CD4-positive, alpha-beta T cell treated with Interleukin-17A for 1 hour (primary cell): ENCODE measurements around the gene JSRP1.

ENCODE experiments used
- DNase-seq: peaks from one replicate; pipeline ENCODE4 v3.0.0-alpha.2; 2020

Gene JSRP1

DNA sequence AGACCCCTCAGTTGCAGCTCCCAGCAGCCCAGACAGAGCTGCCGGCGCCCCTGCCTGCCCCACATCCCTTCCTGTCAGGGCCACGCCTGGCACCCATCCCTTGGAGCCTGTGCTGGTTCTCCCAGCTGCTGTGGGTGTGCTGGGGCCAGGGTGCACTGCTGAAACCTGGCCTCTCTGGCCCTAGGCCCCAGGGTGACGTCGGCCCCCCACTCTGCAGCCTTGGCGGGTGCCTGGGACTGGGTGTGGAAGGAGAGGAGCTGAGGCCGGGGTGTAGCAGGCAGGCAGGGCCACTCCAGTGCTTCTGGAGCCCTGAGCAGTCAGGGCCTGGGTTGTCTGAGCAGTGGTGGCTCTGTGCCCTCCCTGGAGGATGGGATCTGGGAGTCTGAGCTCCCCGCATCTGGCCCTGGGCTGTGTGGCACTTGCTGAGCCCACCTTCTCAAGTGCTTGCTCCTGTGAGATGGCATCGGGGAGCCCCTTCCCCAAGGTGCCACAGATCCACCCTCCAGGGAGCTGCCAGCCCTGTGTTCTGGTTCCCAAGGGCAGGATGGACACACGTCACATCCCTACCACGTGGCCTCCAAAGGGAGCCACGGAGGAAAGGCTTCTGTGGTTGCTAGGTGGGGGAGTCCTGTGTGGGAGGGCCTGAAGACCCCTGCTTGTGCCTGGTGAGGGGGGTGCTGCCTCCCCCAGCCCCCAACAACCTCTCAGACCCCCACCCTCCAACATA lies 25.2 kb downstream of the JSRP1 start:
- DNase-seq, result no peak

GRCh38 chr19:2230033-2230531 lies 26.1 kb downstream of the JSRP1 start:
- no peak for DNase-seq

GRCh38 chr19:2229103-2230032 lies 26.8 kb downstream of the JSRP1 start:
- no peak for DNase-seq

DNA sequence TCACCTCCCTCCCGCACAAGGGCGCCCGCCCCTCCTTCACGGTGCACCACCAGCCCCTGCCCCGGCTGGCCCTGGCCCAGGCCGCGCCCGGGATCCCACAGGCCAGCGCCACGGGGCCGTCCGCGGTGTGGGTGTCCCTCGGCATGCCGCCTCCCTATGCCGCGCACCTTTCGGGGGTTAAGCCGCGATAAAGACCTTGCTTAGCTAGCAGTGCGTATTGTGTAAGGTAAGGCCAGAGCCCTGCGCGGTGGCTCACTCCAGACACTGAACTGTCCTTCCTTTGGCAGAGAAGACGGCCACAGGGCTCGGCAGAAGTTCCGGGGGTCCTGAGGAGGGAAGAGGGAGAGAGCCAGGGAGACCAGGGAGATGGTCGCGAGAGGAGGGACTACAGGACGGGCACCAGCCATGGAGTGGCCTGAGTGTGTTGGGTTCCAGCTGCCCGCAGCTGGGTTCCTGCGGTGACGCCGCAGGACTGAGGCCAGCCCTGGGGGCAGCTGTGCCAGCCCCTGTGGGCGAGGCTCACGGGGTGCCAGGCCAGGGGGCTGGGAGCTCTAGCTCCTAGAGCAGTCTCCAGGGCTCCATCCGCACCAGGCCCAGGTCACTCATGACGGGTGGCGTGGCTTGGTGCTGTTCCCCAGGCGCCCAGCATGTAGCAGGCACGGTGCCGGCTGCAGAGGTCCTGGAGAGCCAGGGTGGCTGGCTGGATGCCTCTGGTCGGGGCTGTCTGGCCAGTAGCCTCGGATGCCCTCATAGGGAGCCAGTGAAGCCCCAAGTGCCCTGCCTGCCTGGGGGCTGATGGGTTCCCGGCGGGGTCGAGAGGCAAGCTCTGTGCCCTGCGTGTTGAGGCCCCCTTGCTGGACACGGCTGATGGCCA lies 27.8 kb downstream of the JSRP1 start:
- no peak for DNase-seq

DNA sequence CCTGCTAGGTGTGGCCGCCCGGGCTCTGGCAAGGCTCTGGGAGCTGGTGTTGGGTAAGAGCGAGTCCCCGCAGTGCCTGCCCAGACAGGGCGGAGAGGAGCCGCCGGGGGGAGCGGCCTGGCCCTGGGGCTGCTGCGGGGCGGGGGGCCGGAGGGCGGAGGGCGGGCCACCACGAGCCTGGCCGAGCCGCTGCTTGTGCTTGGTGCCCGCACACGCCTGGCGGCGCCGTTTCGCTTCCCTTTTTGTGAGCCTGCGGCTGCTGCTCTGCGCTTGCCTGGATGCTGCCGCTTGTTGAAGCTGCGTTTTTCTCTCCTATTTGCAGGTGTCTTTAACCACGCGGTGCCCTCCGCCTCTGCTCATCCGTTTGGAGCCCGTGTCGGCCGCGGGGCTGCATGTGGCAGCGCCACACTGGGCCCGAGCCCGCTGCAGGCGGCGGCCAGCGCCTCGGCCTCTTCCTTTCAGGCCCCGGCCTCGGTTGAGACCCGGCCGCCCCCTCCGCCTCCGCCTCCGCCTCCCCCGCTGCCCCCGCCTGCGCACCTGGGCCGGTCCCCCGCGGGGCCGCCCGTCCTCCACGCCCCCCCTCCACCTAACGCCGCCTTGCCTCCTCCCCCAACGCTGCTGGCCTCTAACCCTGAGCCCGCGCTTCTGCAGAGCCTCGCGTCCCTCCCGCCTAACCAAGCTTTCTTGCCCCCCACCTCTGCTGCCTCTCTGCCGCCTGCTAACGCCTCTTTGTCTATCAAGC lies 28.6 kb downstream of the JSRP1 start:
- DNase-seq, result no peak

- no peak for DNase-seq
Measured at GRCh38 chr19:2226840-2227360, 29.3 kb downstream of the JSRP1 start.

- no peak for DNase-seq
Measured at GRCh38 chr19:2226051-2226839, 30.0 kb downstream of the JSRP1 start.

GRCh38 chr19:2225415-2226050 lies 30.7 kb downstream of the JSRP1 start:
- DNase-seq, result no peak

GRCh38 chr19:2224754-2225349 lies 31.4 kb downstream of the JSRP1 start:
- DNase-seq, result no peak

GRCh38 chr19:2223959-2224358 lies 32.3 kb downstream of the JSRP1 start:
- peak; percentile 41 for DNase-seq

GRCh38 chr19:2223391-2223790 lies 32.8 kb downstream of the JSRP1 start:
- no peak for DNase-seq

DNA sequence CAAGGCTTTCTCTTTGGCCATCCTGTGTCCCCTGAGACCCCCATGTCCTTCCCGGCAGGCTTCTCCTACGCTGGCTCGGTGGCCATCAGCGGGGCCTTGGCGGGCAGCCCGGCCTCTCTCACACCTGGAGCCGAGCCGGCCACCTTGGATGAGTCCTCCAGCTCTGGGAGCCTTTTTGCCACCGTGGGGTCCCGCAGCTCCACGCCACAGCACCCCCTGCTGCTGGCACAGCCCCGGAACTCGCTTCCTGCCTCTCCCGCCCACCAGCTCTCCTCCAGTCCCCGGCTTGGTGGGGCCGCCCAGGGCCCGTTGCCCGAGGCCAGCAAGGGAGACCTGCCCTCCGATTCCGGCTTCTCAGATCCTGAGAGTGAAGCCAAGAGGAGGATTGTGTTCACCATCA lies 34.3 kb downstream of the JSRP1 start:
- no peak for DNase-seq

DNA sequence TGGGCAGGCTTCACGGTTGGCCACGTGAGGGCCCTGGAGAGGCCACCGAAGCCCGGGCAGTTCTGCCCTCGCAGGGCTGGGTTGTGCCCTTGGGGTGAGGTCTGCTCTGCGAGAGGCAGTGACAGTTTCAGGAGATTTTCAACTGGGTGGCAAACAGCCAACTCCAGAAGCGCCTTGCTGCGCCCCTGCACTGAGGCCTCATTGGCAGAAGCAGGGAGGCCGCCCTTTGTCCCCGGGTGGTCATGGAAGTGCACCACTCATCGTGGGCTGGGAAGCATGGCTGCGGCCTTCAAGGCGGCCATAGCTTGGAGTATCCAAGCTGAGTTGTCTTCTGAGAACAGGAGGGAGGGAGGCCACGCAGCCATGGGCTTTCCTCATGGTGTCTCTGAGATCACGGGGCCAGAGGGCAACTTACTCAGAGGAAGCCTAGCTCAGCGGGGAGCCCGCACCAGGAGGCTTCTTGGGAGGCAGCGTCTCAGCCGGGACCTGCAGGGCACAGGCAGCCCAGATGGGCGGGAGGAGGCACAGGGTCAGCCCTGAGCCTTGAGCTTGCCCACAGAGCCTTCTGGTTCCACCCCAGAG lies 34.9 kb downstream of the JSRP1 start:
- DNase-seq, result no peak

GRCh38 chr19:2219726-2220125 lies 36.5 kb downstream of the JSRP1 start:
- no peak for DNase-seq

GRCh38 chr19:2217591-2217990 lies 38.6 kb downstream of the JSRP1 start:
- DNase-seq, result no peak

GRCh38 chr19:2216361-2217225 lies 39.6 kb downstream of the JSRP1 start:
- no peak for DNase-seq

DNA sequence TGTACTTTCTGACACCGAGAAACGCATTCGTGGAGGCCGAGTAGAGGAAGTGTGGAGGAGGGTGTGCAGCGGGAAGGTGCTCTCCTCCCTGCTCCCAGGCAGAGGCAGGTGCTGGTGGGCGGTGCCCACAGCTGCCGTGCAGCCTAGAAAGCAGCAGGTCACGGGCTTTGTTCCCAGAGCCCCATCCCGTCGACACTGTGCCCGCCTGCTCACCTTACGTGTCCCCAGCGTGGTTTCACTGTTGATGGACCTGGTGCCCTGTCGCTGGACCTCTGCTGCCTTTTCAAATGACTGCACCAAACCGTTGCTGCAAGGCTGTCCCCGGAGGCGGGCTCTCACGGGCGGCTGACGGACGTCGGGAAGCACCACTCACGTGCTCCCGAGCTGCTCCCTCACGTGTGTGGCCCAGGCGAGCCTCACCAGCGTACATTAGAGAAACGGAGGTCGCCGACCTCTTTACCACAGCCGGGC lies 40.9 kb downstream of the JSRP1 start:
- peak; percentile 48 for DNase-seq

- DNase-seq, result no peak
Measured at GRCh38 chr19:2214251-2214650, 42.0 kb downstream of the JSRP1 start.

- DNase-seq, result no peak
Measured at GRCh38 chr19:2213799-2214198, 42.4 kb downstream of the JSRP1 start.
